EH (cell line): Measurements from ENCODE around the gene KRT26.
A peak's percentile ranks its signal among the peaks of the same experiment; 100 is the strongest.
"Not testable (repeated sequence)": the region's sequence is repeated elsewhere in the genome, so short reads cannot be mapped to it uniquely, and the experiment has no call there.

Experiments
- DNase-seq: peaks from one replicate; pipeline ENCODE4 v3.0.0-alpha.2; 2015; ENCODE audit warnings: low read depth

Gene KRT26

DNA sequence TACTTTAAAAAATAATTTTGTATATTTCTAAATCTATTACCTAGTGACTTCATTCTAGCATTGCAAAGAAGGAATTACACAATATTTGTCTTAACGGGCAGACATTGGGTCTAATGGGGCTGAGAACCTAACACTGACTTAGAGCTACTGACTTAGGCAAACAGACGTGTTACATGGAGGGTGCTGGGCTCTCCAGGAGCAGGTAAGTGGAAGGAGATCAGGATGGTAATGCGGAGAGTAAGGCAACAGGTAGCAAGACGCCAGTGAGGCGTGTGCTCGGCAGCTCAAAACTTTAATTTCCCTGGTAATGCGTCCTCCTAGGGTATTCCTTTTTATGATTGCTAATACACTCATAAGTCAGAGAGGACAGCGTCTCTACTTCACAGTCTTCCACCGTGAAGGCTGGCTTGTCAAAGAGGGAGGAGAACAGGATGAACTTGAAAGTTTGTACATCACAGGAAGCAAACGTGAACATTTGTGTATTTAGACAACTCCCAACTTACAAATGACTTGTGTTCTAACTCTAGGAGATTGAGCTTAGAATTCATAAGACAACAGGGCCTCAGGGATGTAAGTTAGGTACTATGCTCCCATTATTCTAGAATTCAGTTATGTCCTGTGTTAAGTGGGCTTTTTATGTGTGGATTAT is 23.1 kb upstream of the KRT26 start:
- no peak for DNase-seq

DNA sequence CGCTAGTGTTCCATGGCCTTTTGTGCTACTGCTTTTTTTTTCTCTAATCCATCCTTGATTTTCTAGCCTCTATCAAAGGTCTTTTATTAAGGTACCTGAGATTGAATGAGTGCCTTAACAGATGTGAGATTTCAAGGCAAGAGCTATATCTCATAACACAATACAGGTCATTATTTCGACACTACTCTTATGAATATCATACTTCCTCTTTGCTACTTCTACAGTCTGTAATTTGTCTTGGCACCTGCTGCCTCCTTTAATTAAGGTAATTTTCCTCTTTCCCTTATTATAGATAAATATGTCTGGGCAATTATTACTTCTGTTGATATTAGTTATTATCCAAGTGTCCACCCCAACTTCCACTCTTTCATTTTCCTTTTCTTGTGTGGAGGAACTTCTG is 22.5 kb upstream of the KRT26 start:
- no peak for DNase-seq

DNA sequence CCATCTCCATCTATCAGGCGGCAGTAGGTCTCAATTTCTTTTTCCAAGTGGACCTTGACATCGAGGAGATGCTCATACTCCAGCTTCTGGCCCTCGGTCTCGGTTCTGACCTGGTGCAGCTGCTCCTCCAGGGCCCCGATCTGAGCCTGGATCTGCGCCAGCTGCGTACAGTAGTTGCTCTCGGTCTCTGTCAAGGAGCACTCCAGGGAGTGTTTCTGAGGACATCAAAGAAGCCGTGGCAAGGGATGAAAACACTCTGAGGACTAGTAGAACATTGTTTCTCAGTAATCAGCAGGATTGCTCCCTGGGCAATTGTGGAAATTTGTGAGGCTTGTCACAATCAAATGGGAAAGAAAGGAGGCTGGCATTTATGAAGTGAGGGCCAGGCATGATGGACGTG is 21.8 kb upstream of the KRT26 start:
- DNase-seq: no peak

DNA sequence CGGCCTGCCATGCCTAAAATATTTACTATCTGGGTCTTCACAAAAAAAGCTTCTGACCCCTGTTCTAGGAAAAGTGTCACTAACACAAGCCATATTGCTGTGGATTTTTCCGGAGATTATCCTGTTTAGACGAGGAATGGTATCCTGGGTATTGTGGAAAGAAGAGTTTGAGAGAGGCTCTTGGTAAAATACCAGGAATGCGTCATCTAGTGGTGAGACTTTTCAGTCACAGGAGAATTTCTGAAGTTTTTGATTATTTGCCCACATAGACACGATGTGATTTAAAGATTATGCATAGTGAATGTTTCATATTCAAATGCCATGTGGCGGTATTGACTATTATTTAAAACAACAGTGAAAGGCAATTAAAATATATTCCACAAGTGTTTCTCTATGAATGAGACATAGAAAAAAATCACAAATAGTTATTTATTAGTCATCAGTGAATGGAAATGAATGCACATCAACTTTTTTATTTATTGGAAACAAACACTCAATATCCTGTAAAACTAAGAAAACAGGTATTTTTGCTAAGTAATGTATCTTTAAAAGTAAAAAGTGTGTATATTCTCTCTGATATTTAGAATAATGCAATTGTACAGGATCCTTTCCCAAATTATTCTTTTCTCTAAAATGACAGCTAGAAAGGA is 19.9 kb upstream of the KRT26 start:
- peak; percentile 58 for DNase-seq

DNA sequence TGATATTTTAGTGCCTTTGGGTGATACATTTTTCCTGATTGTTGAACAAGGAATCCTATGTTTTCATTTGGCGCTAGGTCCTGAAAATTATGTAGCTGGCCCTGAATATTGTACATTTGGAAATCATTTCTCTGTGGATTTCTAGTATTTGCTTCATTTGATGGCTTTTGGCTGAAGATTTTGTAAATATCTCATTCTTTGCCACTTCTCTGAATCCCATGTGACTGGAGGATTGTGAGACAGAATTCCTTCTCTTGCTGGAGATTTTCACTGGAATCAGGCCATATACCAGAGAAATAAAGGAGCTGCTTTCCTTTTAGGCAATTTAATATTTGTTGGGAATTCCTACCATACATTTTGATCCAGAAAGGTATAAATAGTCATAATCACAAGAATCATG is 19.1 kb upstream of the KRT26 start:
- no peak for DNase-seq

DNA sequence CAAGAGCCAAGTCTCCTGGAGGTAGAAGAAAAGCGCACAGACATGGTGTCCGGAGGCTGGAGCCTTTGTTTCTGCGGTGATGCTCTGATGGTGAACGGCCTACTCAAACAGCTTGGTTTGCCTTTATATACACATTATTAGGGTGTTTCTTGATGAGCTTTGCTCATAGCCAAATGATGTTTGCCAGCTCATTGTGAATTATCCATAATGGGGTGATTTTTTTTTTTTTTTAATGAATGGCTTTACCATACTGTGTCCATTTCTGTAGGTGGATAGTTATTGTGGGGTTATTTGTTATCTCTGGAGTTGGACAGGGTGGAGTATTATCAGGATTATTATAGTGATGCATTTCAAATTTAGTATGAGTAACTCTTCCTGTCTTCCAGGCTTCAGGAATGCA is 10.4 kb upstream of the KRT26 start, which contains the start of gene KRT27:
Gene KRT27, minus strand, starts transcription at position 101 of the 400 bp plus-strand sequence. Its CDS starts 57 bp downstream, at position 44.
- no peak for DNase-seq

DNA sequence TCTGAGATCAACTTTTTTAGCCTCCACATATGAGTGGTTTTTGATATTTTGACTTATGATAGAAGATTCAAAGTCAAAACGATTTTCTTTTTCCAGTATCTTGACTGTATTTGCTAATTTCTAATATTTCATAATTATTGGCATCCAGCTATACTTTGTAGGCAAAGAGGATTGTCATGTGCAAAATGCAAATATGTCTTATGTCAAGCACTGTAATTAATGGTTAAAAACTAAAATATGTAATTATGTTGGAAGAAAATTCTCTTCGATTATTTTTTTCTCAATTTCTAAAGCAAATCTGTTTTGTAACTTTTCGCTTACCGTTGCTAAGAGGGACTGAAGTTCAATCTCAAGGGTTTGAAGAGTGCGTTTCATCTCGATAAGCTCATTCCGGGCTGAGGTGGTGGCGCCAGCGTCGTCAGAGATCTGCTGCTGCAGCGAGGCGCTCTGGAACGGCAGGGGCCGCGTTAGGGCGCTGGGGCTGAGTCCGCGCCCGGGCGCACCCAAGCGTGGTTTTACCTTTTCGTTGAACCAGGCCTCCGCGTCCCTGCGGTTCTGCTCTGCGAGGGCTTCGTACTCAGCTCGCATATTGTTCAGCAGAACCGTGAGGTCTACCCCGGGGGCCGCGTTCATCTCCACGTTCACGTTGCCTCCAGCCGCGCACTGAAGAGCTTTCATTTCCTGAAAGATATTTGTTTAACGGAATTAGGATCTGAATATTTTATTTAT is 7.3 kb upstream of the KRT26 start:
- DNase-seq: no peak

DNA sequence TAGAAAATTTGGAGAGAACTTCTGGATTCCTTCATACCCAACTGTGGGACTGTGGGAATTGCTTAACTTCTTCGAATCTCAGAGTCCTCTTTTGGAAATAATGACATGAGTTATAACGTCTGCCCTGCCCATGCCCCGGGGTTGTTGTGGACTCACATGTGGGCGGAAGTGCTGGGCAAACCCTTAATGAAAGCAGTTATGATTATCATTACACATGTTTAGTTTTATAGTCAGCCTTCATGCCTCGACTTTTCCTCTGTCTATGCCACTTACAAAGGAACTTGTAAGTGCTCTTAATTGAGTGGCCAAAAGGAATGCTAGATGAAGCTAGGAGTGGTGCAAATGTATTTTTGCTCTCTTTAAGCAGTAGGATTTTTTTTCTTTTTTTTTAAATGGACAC is 6.5 kb upstream of the KRT26 start:
- DNase-seq: no peak

DNA sequence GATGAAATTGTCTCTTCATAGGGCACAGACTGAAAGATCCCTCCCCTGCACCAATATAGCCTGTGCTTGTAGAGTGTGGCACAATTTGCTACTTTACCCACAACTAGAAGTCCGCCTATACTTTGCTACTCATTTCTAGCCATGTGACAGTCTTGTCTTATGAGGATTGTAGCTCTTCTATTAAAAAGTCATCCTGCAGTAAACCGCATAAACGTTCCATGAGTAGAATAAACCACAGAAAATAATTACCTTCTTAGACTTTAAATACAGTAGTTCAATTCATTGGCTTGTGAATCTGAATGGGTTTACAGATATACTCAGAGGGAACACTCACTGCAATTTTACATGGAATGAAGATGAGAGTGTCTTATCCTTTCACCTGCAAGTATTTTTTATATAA is 6.0 kb upstream of the KRT26 start:
- DNase-seq: no peak

DNA sequence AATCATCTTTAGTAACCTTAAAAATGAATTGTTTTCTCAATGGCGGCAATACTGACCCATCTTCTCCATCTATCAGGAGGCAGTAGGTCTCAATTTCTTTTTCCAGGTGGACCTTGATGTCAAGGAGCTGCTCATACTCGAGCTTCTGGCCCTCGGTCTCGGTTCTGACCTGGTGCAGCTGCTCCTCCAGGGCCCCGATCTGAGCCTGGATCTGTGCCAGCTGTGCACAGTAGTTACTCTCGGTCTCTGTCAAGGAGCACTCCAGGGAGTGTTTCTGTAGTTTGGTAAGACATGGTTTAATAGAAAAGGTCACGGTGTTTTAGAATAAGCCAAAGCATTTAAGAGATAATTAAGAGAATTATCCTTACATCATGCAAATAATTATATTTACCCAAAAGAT is 5.5 kb upstream of the KRT26 start:
- no peak for DNase-seq

DNA sequence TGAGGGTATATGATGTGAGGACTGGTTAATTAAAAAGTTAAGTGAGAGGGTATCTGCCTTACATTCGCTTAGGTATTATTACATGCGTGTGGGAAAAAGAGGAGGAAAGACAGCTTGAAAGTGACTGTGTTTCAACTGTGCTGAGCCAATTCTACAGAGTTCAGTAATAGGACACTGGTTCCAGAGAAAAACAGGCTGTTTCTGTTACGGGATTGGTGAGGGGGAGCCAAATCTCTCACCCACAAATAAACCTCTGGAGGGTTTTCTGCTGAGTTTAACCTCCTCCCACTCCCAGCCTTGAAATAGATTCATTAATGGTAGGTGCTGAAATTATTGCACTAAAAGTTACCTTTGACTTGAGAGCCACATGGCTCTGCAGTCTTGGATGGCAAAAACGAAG is 3.9 kb upstream of the KRT26 start:
- no peak for DNase-seq

DNA sequence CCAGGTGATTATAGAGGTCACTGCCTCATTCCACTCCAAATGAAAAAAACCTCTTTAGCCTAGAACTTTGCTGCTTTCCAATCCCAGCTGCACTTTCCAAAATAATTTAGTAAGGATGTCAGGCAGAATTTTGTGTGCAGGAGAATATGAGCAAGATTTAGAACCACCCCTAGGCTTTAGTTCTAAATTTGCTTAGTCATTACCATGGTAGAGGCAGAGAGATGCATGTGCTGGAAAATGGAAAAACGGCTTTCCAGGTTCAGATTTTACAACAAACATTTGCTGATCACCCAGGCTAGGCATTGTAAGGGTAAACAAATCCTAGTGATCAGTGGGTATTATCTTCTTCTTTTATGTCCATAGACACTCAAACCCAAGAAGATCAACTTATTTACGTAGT is 6.3 kb downstream of the KRT26 start:
- DNase-seq: no peak

DNA sequence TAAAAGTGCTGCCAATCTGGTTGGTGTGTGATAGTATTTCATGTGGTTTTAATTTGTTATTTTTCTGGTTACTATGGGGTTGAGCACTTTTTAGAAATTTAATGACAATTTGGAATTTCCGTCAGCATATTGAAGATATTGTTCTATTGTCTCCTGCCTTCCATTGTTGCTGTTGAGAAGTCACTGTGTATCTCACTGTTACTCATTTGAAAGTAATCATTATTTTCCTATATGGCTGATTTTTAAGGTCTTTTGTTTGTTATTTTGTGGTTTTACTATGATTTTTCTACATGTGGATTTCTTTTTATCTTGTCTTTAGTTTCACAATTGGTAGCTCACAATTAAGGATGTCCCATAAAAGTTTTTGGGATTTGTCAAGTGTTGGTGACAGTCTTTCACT is 8.2 kb downstream of the KRT26 start:
- no peak for DNase-seq

DNA sequence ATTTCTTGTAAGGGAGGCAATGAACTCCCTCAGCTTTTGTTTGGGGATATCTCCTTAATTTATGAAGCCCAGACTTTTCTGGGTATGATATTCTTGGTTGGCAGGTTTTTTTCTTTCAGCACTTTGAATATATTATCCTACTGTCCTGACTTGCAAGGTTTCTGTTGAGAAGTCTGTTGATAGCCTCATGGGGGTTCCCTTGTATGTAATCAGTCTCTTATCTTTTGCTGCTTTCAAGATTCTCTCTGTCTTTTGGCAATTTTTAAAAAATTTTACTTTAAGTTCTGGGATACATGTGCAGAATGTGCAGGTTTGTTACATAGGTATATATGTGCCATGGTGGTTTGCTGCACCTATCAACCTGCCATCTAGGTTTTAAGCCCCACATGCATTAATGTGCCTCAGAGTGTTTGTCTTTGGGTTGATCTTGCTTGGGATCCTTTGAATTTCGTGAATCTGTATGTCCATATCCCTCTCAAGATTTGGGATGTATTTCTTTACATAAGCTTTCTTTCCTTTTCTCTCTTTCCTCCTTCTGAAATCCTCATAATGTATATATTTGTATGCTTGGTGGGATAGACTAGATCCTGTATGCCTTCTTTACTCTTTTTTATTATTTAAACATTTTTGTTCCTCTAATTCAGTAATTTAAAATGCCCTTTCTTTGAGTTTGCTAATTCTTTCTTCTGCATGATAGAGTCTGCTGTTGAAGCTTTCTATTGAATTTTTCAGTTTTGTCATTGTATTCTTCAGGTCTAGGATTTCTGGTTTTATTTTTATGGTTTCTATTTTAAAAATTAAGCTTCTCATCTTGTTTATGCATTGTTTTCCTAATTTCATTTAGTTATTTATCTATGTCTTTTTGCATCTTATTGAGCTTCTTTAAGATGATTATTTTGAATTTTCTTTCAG is 11.6 kb downstream of the KRT26 start:
- DNase-seq: no peak

DNA sequence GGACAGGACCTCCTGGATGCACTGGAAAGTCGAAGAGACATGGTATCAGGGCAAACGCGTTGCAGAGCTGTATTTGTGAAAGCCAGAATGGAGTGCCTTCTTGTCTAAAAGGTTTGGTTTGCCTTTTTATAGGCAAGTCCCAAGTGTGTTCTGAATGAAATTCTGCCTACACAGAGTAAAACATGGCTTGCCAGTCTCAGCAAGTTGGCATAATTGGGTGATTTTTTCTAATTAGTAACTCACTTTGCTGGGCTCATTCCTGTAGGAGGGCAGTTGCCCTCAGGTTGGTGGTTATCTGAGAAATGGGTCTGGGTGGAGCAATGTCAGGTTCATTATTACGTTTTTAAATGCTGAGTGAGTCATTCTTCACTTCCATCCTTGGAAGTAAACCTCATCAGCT is 16.8 kb downstream of the KRT26 start, which contains the start of gene KRT25:
Gene KRT25, minus strand, starts transcription at position 101 of the 400 bp plus-strand sequence. Its CDS starts 60 bp downstream, at position 41.
- no peak for DNase-seq

DNA sequence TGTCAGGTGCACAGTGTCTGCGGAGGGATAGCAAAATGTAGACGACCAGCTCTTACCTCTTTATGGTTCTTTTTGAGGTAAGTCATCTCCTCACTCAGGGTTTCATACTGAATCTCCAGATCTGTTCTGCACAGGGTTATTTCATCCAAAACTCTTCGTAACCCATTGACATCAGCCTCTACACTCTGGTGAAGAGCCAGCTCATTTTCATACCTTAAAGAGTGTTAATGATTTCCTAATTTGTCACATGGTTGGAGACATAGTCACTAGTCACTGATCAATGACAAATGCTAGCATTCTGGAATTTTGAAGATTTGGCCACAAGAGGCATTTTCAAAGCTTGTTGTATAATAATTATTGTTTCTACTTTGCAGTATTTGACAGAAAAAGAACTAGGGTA is 18.2 kb downstream of the KRT26 start:
- no peak for DNase-seq

DNA sequence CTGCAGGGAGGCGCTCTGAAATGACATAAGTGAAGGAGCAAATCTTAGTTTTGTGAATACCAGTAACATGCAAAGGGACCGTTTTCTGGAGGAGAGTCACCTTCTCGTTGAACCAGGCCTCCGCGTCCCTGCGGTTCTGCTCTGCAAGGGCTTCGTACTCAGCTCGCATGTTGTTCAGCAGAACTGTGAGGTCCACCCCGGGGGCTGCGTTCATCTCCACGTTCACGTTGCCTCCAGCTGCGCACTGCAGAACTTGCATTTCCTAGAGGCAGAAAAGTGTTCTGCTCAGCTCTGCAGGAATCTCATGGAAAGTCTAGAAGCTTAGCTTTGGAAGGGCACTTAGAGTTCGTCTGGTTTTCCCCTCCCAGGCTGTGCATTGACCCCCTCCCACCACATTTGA is 20.9 kb downstream of the KRT26 start:
- no peak for DNase-seq

DNA sequence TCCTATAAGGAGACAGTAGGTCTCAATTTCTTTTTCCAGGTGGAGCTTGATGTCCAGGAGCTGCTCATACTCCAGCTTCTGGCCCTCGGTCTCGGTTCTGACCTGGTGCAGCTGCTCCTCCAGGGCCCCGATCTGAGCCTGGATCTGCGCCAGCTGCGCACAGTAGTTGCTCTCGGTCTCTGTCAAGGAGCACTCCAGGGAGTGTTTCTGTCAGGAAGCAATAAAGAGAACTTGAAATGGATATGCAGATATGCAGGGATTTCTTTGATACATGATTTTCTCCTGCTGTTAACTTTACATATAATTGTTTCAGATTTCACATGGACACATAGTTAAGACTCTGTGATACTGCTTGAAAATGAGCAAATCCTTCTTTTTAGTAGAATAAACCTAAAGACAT is 21.6 kb downstream of the KRT26 start:
- no peak for DNase-seq

DNA sequence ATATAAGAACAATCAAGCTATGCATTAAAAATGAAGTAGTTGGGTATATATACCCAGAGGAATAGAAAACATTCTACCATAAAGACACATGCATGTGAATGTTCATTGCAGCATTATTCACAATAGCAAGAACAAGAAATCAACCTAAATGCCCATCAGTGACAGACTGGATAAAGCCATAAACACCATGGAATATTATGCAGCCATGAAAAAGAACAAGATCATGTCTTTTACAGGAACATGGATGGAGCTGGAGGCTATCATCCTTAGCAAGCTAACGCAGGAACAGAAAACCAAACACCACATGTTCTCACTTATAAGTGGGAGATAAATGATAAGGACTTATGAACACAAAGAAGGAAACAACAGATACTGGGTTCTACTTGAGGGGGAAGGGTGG is 23.3 kb downstream of the KRT26 start:
- not testable (repeated sequence) for DNase-seq

DNA sequence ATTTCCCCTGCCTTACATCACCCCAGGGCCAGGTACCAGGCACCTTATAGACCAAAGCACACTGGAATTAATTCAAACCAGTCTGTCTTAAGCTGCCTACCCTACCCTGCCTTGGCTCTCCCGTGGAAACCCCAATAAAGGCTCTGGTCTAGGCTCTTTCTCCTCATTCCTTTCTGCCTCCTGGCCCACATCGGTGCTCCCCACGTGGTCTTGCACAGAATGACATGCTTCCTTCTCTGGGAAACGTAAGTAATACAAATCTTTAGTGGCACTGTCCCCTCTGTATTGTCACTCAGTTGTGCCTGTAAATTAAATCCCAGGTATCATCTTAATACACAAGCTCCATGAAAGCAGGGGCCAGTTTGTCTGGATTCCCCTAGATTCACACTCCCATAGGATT is 33.4 kb downstream of the KRT26 start:
- no peak for DNase-seq

DNA sequence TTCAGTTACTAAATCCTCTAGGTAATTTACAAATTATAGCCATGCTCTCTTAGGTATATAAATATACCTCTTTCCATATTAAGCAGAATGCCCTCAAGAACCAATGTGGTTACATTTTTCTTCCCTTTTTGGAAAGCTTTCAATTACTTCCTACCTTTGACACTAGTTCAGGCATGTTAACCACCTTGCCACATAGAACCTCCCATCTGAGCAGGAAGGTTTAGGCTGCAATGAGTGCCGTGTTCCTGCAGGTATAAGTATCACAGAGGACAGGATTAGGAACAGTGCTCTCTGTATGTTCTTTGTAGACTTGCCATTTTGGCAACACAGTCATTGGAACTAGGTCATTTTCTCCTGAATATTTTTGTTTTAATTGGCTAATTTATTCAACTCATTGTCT is 37.0 kb downstream of the KRT26 start:
- no peak for DNase-seq

DNA sequence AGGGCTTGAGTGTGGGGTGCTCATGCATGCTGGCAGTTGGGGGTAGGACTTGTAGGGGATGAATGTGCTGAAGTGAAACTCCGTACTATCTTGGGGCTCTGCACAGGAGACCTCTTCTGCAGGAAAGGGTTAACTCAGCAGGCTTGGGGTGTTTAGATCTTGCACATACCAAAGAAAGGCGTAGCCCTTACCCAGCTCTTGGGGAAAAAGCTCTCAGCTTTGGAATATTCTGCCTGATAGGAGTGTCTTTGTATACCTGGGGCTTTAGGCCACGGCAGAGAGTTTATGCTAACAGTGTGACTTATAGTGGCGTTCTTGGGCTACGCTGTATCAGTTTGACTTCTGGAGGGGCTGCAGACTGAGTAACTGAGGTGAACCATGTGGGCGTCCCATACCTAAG is 38.0 kb downstream of the KRT26 start:
- DNase-seq: no peak
